ENCODE results near the gene CEBPA.

Gene CEBPA

GRCh38 chr19:33259539-33259938, 42.8 kb downstream of the CEBPA start:
- no peak for DNase-seq (ENCODE audit: insufficient read length, low spot score)
- no peak for FAIRE-seq
- TF ChIP-seq SPI1 (IDR thresholded peaks at IDR 0.05; ENCODE audit: low read depth, low read length), result no peak
- TF ChIP-seq TAF1 (IDR thresholded peaks at IDR 0.05; ENCODE audit: low read depth, low read length), result no peak
- no peak for TF ChIP-seq PAX5 (IDR thresholded peaks at IDR 0.05; ENCODE audit: insufficient read depth, low read length, severe bottlenecking)
- TF ChIP-seq POLR2A (IDR thresholded peaks at IDR 0.05; ENCODE audit: low read depth, low read length), result no peak
- TF ChIP-seq POLR2AphosphoS5 (IDR thresholded peaks at IDR 0.05; ENCODE audit: low read depth, low read length), result no peak
- TF ChIP-seq POU2F2 (IDR thresholded peaks at IDR 0.05; ENCODE audit: low read depth, low read length), result no peak

DNA sequence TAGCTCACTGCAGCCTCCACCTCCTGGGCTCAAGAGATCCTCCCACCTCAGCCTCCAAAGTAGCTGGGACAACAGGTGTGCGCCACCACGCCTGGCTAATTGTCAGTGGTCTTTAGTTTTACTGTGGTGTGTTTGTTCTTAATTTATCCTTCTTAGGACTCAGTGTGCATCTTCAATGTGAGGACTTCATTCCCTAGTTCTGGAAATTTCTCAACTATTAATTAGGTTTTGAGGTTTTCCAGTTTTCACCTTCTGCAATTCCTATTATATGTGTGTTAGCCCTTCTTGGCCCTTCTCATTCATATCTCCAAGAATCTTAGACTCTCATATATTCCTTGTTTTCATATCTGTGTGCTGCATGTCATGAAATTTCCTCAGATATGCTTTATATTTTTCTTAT, 44.5 kb downstream of the CEBPA start:
- DNase-seq (ENCODE audit: insufficient read length, low spot score), result no peak
- no peak for FAIRE-seq
- TF ChIP-seq POU2F2 (IDR thresholded peaks at IDR 0.05; ENCODE audit: low read depth, low read length), result no peak
- TF ChIP-seq POLR2A (IDR thresholded peaks at IDR 0.05; ENCODE audit: low read depth, low read length), result no peak
- no peak for TF ChIP-seq PAX5 (IDR thresholded peaks at IDR 0.05; ENCODE audit: insufficient read depth, low read length, severe bottlenecking)
- TF ChIP-seq POLR2AphosphoS5 (IDR thresholded peaks at IDR 0.05; ENCODE audit: low read depth, low read length), result no peak
- TF ChIP-seq TAF1 (IDR thresholded peaks at IDR 0.05; ENCODE audit: low read depth, low read length), result no peak
- TF ChIP-seq SPI1 (IDR thresholded peaks at IDR 0.05; ENCODE audit: low read depth, low read length), result no peak

- no peak for DNase-seq (ENCODE audit: insufficient read length, low spot score)
- no peak for FAIRE-seq
- TF ChIP-seq POLR2A (IDR thresholded peaks at IDR 0.05; ENCODE audit: low read depth, low read length) (no peak), POU2F2 (IDR thresholded peaks at IDR 0.05; ENCODE audit: low read depth, low read length) (no peak), PAX5 (IDR thresholded peaks at IDR 0.05; ENCODE audit: insufficient read depth, low read length, severe bottlenecking) (no peak), POLR2AphosphoS5 (IDR thresholded peaks at IDR 0.05; ENCODE audit: low read depth, low read length) (no peak), TAF1 (IDR thresholded peaks at IDR 0.05; ENCODE audit: low read depth, low read length) (no peak), SPI1 (IDR thresholded peaks at IDR 0.05; ENCODE audit: low read depth, low read length) (no peak)
Measured at GRCh38 chr19:33256261-33256660, 46.1 kb downstream of the CEBPA start.

- DNase-seq (ENCODE audit: insufficient read length, low spot score), result no peak
- TF ChIP-seq POU2F2 (IDR thresholded peaks at IDR 0.05; ENCODE audit: low read depth, low read length), result no peak
- TF ChIP-seq POLR2A (IDR thresholded peaks at IDR 0.05; ENCODE audit: low read depth, low read length), result no peak
- no peak for TF ChIP-seq SPI1 (IDR thresholded peaks at IDR 0.05; ENCODE audit: low read depth, low read length)
- TF ChIP-seq PAX5 (IDR thresholded peaks at IDR 0.05; ENCODE audit: insufficient read depth, low read length, severe bottlenecking), result no peak
- no peak for TF ChIP-seq POLR2AphosphoS5 (IDR thresholded peaks at IDR 0.05; ENCODE audit: low read depth, low read length)
- no peak for TF ChIP-seq TAF1 (IDR thresholded peaks at IDR 0.05; ENCODE audit: low read depth, low read length)
- FAIRE-seq, result no peak
Measured at GRCh38 chr19:33255781-33256180, 46.6 kb downstream of the CEBPA start.

GRCh38 chr19:33254245-33254824, 48.0 kb downstream of the CEBPA start:
- no peak for FAIRE-seq
- TF ChIP-seq POU2F2 (IDR thresholded peaks at IDR 0.05; ENCODE audit: low read depth, low read length) (no peak), POLR2A (IDR thresholded peaks at IDR 0.05; ENCODE audit: low read depth, low read length) (no peak), TAF1 (IDR thresholded peaks at IDR 0.05; ENCODE audit: low read depth, low read length) (no peak), PAX5 (IDR thresholded peaks at IDR 0.05; ENCODE audit: insufficient read depth, low read length, severe bottlenecking) (no peak), SPI1 (IDR thresholded peaks at IDR 0.05; ENCODE audit: low read depth, low read length) (no peak), POLR2AphosphoS5 (IDR thresholded peaks at IDR 0.05; ENCODE audit: low read depth, low read length) (no peak)
- DNase-seq (ENCODE audit: insufficient read length, low spot score), result no peak

DNA sequence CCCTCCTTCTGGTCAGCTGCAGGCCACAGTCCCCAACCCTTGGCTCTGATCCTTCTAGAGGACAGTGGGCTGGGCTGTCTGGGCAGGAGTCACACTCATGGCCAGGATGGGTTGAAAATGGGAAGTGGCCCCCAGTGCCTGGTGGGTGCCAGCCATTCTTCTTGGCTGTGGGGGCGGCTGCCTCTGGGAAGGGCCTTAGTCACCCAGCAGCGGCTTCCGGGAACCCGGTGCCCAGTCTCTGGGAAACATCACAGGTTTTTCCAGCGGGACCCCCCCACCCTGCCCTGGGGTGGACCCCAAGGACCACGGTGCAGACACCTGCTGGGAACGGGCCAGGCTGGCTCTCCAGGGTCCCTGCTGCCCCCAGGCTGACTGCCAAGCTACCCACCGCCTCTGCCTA, 49.4 kb downstream of the CEBPA start:
- no peak for DNase-seq (ENCODE audit: insufficient read length, low spot score)
- no peak for FAIRE-seq
- TF ChIP-seq SPI1 (IDR thresholded peaks at IDR 0.05; ENCODE audit: low read depth, low read length), result no peak

- no peak for TF ChIP-seq PAX5 (IDR thresholded peaks at IDR 0.05; ENCODE audit: insufficient read depth, low read length, severe bottlenecking)
- no peak for TF ChIP-seq POU2F2 (IDR thresholded peaks at IDR 0.05; ENCODE audit: low read depth, low read length)
- TF ChIP-seq SPI1 (IDR thresholded peaks at IDR 0.05; ENCODE audit: low read depth, low read length), result no peak
- no peak for TF ChIP-seq TAF1 (IDR thresholded peaks at IDR 0.05; ENCODE audit: low read depth, low read length)
- TF ChIP-seq POLR2AphosphoS5 (IDR thresholded peaks at IDR 0.05; ENCODE audit: low read depth, low read length), result no peak
- no peak for TF ChIP-seq POLR2A (IDR thresholded peaks at IDR 0.05; ENCODE audit: low read depth, low read length)
- DNase-seq (ENCODE audit: insufficient read length, low spot score) (no peak), FAIRE-seq (no peak)
Measured at GRCh38 chr19:33252418-33252962, 49.8 kb downstream of the CEBPA start.

- no peak for FAIRE-seq
Measured at GRCh38 chr19:33251526-33252090, 50.7 kb downstream of the CEBPA start.

DNA sequence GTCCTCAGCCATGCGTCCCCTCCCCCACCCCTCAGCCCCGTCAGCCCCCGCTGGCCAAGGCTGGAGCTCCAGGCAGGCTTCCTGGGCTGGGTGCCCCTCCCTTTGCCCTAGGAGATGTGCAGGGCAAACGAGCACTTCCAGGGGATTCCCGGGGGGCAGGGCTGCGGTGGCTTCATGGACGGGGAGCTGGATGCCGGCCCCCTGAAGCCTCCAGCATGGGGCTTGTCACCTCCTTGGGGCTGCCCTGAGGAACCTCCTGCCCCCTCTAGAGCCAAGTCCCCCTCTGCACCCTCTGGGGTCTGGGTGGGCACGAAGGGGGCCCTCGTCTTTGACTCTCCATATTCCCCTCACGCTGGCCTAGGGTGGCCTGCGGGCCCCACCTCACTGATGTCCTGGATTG, 51.3 kb downstream of the CEBPA start:
- no peak for FAIRE-seq
- TF ChIP-seq PAX5 (IDR thresholded peaks at IDR 0.05; ENCODE audit: insufficient read depth, low read length, severe bottlenecking), result no peak
- TF ChIP-seq POU2F2 (IDR thresholded peaks at IDR 0.05; ENCODE audit: low read depth, low read length), result no peak
- TF ChIP-seq POLR2AphosphoS5 (IDR thresholded peaks at IDR 0.05; ENCODE audit: low read depth, low read length), result no peak
- TF ChIP-seq POLR2A (IDR thresholded peaks at IDR 0.05; ENCODE audit: low read depth, low read length), result no peak
- no peak for TF ChIP-seq TAF1 (IDR thresholded peaks at IDR 0.05; ENCODE audit: low read depth, low read length)
- no peak for TF ChIP-seq SPI1 (IDR thresholded peaks at IDR 0.05; ENCODE audit: low read depth, low read length)

More at GRCh38 chr19:33251526-33252090, 50.7 kb downstream of the CEBPA start:
- no peak for DNase-seq (ENCODE audit: insufficient read length, low spot score)
- TF ChIP-seq TAF1 (IDR thresholded peaks at IDR 0.05; ENCODE audit: low read depth, low read length) (no peak), POLR2A (IDR thresholded peaks at IDR 0.05; ENCODE audit: low read depth, low read length) (no peak), SPI1 (IDR thresholded peaks at IDR 0.05; ENCODE audit: low read depth, low read length) (no peak), POU2F2 (IDR thresholded peaks at IDR 0.05; ENCODE audit: low read depth, low read length) (no peak), PAX5 (IDR thresholded peaks at IDR 0.05; ENCODE audit: insufficient read depth, low read length, severe bottlenecking) (no peak), POLR2AphosphoS5 (IDR thresholded peaks at IDR 0.05; ENCODE audit: low read depth, low read length) (no peak)

More for the DNA sequence above, 51.3 kb downstream of the CEBPA start:
- DNase-seq (ENCODE audit: insufficient read length, low spot score), result no peak
